ENCODE results near the gene GPC1.
A peak's percentile ranks its signal among the peaks of the same experiment; 100 is the strongest.

- TF ChIP-seq CTCF (IDR thresholded peaks at IDR 0.05), result no peak
- TF ChIP-seq EP300 (IDR thresholded peaks at IDR 0.05), result peak in 1 of 2 donors; percentile 32
Observed at GRCh38 chr2:240387669-240388358, 47.6 kb upstream of the GPC1 start.

Data from tibial nerve (tissue), 4 donors.